Measurements from ENCODE around the gene RAB11FIP4.

Gene RAB11FIP4

GRCh38 chr17:31528291-31528874 is 136.9 kb downstream of the RAB11FIP4 start:
- TF ChIP-seq, protein P1, sequence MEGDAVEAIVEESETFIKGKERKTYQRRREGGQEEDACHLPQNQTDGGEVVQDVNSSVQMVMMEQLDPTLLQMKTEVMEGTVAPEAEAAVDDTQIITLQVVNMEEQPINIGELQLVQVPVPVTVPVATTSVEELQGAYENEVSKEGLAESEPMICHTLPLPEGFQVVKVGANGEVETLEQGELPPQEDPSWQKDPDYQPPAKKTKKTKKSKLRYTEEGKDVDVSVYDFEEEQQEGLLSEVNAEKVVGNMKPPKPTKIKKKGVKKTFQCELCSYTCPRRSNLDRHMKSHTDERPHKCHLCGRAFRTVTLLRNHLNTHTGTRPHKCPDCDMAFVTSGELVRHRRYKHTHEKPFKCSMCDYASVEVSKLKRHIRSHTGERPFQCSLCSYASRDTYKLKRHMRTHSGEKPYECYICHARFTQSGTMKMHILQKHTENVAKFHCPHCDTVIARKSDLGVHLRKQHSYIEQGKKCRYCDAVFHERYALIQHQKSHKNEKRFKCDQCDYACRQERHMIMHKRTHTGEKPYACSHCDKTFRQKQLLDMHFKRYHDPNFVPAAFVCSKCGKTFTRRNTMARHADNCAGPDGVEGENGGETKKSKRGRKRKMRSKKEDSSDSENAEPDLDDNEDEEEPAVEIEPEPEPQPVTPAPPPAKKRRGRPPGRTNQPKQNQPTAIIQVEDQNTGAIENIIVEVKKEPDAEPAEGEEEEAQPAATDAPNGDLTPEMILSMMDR (IDR thresholded peaks at IDR 0.05; ENCODE audit: control insufficient read depth, insufficient read depth, low read depth, low read length, missing control alignments) = no peak
- no peak for DNase-seq (ENCODE audit: low read depth)

GRCh38 chr17:31529841-31530251 is 138.4 kb downstream of the RAB11FIP4 start:
- H3K4me3 ChIP-seq (ENCODE audit: control insufficient read depth, low read depth, low read length) = no peak overlapping the region
- TF ChIP-seq, protein P1 (IDR thresholded peaks at IDR 0.05; ENCODE audit: control insufficient read depth, insufficient read depth, low read depth, low read length, missing control alignments) = no peak
- no peak for DNase-seq (ENCODE audit: low read depth)

More at GRCh38 chr17:31528291-31528874, 136.9 kb downstream of the RAB11FIP4 start:
- H3K4me3 ChIP-seq (ENCODE audit: control insufficient read depth, low read depth, low read length) = no peak overlapping the region

- TF ChIP-seq, protein P1 (IDR thresholded peaks at IDR 0.05; ENCODE audit: control insufficient read depth, insufficient read depth, low read depth, low read length, missing control alignments) = no peak
- no peak for DNase-seq (ENCODE audit: low read depth)
- no peak overlapping the region for H3K4me3 ChIP-seq (ENCODE audit: control insufficient read depth, low read depth, low read length)
Observed at GRCh38 chr17:31530391-31530985, 139.0 kb downstream of the RAB11FIP4 start.

DNA sequence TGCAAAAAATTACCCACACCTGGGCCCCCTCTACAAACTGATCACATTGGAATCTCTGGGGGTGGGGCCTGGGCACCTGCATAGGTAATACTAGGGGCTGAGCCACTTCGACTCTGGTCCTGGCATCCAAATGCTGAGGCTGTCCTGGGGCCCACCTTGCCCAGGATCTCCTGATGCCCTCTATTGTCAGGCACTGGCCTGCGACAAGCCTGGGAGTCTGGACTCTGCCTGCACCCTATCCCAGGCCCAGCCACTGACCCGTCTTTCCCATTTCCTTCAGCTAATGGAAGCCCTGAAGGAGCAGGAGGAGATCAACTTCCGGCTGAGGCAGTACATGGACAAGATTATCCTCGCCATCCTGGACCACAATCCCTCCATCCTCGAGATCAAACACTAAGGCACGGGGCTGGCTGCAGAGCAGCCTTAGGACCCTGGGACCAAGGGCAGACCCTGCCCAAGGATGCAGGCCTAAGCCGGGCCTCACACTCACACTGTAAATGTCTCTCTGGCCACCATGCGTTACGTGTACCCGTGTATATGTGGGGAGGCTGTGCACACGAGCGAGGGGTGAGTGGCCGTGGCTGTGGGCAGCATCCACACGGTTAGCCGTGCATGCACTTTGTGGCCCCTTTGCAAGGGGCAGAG is 140.0 kb downstream of the RAB11FIP4 start:
- DNase-seq (ENCODE audit: low read depth) = no peak
- TF ChIP-seq, protein P1 (IDR thresholded peaks at IDR 0.05; ENCODE audit: control insufficient read depth, insufficient read depth, low read depth, low read length, missing control alignments) = no peak
- H3K4me3 ChIP-seq (ENCODE audit: control insufficient read depth, low read depth, low read length) = no peak overlapping the region

GRCh38 chr17:31532081-31532480 is 140.6 kb downstream of the RAB11FIP4 start:
- TF ChIP-seq, protein P1 (IDR thresholded peaks at IDR 0.05; ENCODE audit: control insufficient read depth, insufficient read depth, low read depth, low read length, missing control alignments) = no peak
- no peak for DNase-seq (ENCODE audit: low read depth)
- H3K4me3 ChIP-seq (ENCODE audit: control insufficient read depth, low read depth, low read length) = no peak overlapping the region

- DNase-seq (ENCODE audit: low read depth) = no peak
- no peak overlapping the region for H3K4me3 ChIP-seq (ENCODE audit: control insufficient read depth, low read depth, low read length)
- TF ChIP-seq, protein P1 (IDR thresholded peaks at IDR 0.05; ENCODE audit: control insufficient read depth, insufficient read depth, low read depth, low read length, missing control alignments) = no peak
Observed at GRCh38 chr17:31532526-31532925, 141.1 kb downstream of the RAB11FIP4 start.

All from AG09309 (cell line).